GM19240 (cell line): ENCODE results near the gene ZNF813.
"Not testable (repeated sequence)": the region's sequence is repeated elsewhere in the genome, so short reads cannot be mapped to it uniquely, and the experiment has no call there.

Source experiments
- DNase-seq: peaks from one replicate; pipeline ENCODE4 v3.0.0; 2011; ENCODE audit warnings: low spot score; ENCODE audit not compliant: insufficient read length

ZNF813 gene

DNA sequence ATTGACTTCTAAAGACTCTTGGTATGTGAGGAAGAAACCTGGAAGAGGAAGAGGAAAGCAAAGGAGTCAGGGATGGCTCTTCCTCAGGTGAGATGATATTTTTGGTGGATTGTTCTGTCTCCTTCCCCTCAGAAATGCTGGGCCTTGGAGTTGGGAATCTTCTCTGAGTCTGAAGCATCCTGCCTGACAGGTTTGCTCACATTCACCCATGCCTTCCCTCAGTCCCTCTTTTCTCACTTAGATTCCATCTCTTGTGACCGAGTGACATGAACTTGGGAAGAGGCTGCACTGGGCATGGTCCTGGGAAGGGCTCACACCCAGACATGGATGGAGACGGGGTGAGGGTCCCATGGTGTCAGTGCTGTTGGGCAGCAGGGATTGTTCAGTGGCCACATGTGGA is 16.2 kb downstream of the ZNF813 start:
- DNase-seq, result not testable (repeated sequence)

GRCh38 chr19:53485046-53486004 is 17.8 kb downstream of the ZNF813 start:
- no peak for DNase-seq

DNA sequence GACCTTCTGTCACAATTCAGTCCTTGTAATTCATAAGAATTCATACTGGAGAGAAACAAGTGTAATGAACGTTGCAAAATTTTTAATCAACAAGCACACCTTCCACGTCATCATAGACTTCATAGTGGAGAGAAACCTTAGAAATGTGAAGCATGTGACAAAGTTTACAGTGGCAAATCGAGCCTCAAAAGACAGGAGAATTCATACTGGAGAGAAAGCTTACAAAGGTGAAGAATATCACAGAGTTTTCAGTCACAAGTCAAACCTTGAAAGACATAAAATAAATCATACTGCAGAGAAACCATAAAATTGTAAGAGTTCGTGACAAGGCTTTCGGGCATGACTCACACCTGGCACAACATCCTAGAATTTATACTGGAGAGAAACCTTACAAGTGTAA is 24.6 kb downstream of the ZNF813 start:
- no peak for DNase-seq

GRCh38 chr19:53497311-53498023 is 29.9 kb downstream of the ZNF813 start:
- not testable (repeated sequence) for DNase-seq

GRCh38 chr19:53498024-53498395 is 30.5 kb downstream of the ZNF813 start:
- not testable (repeated sequence) for DNase-seq

DNA sequence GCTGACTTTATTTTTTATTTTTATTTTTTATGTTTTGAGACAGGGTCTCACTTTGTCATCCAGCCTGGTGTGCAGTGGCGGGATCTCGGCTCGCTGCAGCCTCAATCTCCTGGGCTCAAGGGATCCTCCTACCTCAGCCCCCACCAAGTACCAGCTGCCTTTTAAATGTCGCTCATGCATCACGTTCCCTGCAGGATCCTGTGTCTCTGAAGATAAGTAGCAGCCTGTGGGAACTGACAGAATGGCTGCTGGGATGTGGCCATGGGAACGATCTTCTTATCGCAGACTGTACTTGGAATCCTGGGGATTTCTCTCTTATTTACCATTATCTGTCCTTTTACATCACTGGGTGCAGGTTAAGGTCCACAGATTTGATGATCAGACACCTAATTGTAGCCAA is 35.6 kb downstream of the ZNF813 start:
- not testable (repeated sequence) for DNase-seq

- DNase-seq, result not testable (repeated sequence)
These were observed 36.3 kb downstream of the ZNF813 start for GRCh38 chr19:53503671-53504364.

- not testable (repeated sequence) for DNase-seq
These were observed 36.8 kb downstream of the ZNF813 start for GRCh38 chr19:53504365-53504703.

DNA sequence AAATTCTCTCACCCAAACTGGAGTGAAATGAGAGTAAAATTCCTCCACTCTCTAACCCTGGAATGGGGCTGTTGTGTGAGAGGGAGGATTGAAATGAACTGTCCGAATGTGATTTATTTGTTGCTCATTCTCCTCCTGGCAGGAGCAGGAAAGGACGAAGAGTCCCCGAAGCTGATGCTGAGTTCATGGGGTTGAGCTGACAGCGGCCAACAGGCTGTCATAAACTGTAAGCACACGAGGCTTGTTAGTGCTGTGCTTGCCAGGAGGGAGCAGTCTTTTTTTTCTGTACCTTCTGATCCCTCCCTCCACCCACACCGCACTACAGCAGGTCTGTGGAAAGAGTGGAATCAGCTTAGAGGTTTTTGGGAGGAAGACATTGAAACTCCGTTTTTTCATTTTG is 37.4 kb downstream of the ZNF813 start:
- no peak for DNase-seq

- no peak for DNase-seq
These were observed 39.2 kb downstream of the ZNF813 start for GRCh38 chr19:53506728-53507127.

DNA sequence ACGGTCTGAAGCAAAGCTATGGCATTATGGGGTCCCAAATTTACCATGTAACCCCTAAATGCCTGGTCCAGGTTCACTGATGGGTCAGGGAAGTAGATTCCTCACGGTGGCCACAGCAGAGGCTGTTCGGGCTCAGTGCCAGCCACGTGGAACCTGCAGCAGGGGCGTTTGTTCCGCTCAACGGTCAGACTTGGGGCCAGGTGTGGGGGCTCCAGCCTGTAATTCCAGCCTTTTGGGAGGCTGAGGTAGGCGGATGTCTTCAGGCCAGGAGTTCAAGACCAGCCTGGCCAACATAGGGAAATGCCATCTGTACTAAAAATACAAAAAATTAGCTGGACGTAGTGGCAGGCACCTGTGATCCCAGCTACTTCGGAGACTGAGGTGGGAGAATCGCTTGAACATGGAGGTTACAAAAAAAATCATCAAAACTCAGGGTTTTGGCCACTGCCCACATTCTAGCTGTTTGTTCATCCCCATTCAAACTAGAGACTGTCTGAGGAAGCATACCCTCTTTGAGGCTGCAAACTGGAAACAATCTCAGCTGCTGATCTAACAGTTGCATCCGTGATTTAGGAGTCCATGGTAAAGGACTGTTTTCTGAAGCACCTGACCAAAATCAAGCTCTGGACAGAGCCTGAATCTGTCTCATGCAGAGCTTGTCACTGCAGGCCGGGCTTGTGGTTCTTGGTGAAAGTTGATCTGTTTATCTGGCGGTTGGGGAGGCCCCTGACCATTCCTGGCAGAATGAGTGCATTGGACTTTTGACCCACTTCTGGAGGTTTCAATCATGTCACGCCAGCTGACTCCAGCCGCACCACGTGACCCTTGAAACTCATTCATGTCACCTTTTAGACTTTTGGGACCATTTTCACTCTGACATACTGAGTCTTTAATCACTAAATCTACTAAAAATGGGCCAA is 40.2 kb downstream of the ZNF813 start:
- DNase-seq, result no peak

DNA sequence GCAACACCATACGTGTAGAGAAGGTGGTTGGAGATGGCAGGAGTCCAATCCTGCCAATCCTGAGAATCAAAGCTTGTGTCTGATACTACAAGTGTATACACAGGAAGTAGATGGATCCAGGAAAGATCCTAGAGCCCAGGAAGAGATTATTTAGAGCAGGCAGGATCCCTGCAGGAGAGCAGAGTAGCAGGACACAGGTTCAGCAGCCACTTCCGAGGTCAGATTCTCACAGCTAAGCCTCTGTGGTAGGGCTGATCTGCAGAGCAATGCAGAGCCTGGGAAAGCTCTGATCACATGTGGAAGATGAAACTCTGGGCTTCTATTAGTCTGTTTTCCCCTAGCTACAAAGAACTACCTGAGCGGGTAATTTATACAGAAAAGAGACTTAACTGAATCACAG is 41.9 kb downstream of the ZNF813 start:
- no peak for DNase-seq

GRCh38 chr19:53509845-53510244 is 42.3 kb downstream of the ZNF813 start:
- no peak for DNase-seq

DNA sequence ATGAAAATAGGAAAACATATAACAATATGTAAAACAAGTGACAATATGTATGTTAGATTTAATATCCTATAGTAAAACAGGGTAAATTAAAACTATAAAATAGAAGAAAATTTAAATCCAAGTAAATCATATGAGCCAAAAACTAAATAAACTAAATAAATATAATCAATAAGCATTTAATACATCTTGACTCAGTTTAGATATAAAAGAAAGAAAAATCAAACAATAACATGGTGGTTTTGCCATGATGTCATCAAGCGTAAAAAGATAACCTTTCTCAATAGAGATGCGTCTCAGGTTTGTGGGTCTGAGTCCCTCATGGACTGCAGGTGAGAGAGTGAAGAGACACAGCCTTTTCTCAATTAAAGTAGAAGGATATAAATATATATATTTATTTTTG is 43.8 kb downstream of the ZNF813 start:
- DNase-seq, result no peak

GRCh38 chr19:53511933-53512374 is 44.4 kb downstream of the ZNF813 start:
- DNase-seq, result no peak

DNA sequence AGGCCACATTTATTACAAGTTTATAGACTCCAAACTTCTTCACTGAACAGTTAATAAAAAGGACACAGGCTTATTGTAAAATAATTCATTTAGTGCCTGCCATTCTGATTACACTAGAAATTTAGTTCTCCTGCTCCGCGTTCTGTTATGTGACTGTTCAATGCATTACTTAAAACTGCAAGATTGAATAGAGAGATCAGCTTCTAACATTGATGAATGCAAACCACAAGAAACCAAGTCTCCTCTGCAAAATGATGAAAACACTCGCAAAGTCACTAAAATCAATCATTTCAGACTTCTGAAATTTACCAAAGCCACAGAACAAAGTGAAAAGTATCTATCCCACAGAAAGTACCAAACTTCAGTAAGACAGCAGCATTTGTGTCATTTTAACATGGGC is 47.5 kb downstream of the ZNF813 start:
- DNase-seq, result not testable (repeated sequence)

- no peak for DNase-seq
These were observed 49.7 kb downstream of the ZNF813 start for GRCh38 chr19:53517114-53517741.

DNA sequence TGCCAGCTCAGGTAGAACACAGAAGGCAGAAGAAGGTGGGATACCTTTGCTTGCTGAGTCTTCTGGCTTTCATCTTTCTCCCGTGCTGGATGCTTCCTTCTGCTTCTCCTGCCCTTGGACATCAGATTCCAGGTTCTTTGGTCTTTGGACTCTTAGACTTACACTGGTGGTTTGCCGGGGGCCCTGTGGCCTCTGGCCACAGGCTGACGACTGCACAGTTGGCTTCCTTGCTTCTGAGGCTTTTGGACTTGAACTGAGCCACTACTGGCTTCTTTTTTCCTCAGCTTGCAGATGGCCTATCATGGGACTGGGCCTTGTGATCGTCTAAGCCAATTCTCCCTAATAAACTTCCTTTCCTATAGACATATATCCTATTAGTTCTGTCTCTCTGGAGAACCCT is 50.6 kb downstream of the ZNF813 start:
- no peak for DNase-seq

DNA sequence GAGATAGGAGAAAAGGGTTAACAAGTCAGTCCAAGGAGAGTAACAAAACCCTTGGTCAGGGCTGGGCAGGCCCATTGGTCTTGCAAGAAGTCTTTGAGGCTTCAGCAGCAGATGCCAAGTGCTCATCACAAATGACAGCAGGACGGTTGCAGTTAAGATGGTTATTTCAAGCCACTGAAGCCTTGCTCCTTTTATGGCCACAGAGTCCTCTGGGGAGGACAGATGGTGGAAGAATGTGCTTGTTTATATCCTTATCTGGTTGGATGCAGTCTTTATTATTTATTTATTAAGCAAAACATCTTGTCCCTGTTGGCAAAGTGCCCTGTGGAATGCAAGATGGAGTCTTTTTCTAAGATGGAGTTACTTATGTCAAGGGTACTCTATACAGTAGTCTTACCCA is 51.2 kb downstream of the ZNF813 start:
- DNase-seq, result no peak

- no peak for DNase-seq
These were observed 51.9 kb downstream of the ZNF813 start for GRCh38 chr19:53519446-53519845.
